HG03469 (cell line): ENCODE results near the gene CBX1.

ENCODE experiments used
- ATAC-seq: cut with Tn5 transposase; IDR thresholded peaks from one replicate; pipeline ENCODE4 v1.9.1; 2021; ENCODE audit warnings: mild to moderate bottlenecking, moderate library complexity, moderate number of reproducible peaks; ENCODE audit not compliant: unreplicated experiment

CBX1 gene

DNA sequence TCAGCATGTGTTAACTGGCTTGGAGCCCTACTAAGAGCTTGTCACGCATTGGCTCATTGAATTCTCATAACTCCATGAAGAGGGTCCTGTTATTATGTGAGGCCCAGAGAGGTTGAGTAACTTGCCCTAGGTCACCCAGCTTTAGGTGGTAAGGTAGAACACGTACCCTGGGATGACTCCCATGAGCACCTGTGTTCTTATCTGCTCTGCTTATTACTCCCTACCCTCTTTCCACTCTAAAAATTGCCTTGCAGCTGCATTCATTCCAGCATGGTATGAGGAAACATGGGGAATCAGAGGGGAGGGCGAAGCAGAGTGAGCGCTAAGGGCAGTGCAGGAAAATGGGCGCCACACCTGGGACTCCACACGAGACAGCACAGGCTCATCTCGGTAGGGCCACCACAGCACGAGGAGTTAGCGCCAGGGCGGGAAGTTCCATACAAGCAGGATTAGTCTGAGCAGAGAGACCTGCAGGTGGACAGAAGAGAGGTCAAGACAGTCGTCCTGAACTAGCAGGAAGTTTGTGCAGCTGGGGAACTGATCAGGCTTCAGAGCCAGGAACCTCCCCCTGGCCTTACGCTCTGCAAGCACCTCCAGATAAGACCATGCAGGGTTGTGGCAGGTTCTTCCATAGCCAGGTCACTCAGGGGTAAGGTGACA is 73.8 kb downstream of the CBX1 start:
- no peak for ATAC-seq

DNA sequence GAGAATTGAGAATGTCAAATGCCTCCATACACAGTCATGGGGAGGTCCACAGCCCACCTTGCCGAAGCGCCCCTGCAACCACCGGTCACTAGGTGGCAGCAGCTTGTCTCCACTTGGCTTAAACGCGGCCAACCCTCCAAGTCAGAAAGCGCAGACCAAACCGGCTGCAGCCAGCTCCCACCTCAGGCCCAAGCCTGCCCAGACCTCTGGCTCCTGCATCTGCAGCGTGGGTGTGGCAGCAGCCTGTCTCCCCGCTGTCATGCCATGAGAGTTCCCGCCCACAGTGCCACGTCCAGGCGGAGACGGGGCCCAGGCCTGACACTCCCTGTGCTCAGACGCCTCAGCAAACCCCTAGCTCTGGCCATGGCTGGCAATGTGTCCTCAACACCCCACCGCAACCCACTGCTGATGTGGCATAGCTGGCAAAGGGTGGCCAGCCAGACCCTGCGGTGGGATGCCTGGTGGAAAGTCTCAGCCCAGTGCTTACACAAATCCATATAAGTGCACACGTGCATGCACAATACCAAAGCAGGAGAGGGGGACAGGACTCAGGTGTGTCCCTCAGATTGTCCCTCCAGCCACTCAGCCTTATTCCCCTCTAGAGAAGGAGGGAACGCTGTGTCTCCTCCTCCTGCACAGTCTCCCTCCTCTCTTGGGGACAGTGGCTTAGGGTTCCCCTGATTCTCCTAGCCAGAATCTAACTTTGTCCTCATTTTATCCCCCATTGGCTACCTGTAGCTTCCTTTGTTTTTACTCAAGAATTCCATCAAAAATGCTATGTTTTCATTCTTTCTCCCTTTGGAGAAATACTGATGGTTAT is 74.6 kb downstream of the CBX1 start:
- ATAC-seq: no peak

DNA sequence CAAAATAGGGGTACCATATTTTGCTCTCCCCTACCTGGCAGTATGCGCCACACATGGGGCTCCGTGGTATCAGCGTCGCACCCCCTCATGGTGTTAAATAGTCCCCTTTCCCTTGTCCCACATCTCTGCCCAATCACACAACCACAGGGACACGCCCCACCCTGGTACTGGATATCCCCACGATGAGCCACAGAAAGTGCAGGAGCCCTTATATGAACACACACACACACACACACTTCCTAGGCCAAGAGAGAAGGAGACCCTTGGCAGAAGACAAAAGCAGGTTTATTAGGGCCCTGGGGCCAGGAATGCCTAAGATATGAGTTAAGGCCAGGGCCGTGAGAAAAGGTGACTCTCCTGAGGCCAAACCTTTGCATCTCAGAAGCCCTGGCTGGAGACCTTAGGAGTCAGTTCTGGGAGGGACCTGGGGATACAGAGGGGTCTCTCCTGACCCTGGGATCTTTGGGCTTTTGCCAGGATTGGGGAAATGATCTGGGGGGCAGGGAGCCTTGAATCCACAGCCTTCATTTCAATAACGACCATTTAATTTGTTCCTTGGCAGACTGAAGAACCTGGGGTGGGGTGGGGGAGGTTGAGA is 75.3 kb downstream of the CBX1 start:
- ATAC-seq: no peak

DNA sequence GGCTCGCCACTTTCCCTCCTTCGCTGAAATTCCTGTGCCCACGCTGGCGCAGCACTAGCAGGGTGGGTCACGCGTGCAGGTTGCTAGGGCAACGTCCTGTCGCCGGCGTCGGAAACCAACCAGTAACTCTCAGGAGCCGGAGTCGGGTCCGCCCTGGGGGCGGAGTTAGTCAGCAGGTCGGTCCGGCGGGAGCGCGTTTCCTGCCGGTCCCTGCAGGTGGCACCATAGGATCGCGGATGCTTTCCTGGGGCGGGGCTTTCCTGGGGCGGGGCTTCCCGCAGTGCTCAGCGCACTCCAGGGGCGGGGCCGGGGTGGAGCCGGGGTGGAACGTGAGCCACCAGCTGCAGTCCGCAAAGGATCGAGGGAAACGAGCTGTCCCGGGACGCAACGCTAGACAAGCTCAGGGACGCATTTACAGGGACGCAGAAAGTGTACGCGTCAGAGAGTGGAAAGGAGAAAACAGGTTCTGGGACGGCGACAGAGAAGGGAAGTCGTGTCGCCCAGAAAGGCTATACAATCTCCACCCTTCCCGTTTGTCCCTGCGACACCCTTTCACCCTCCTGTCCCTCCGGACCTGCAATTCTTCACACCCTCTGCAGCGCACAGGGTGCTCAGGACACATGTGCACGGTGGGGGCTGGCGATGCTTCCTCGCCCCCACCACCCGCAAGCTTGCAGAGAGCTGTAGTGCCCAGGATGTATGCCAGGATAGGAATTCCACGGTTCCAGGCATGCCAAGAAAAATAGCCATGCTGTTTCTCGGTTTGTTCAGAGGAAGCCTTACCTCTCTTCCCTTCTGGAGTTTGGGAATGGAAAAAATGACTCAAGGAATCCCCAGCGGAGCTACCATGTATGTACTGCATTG is 76.0 kb downstream of the CBX1 start:
- ATAC-seq: peak; percentile 52

- no peak for ATAC-seq
Measured at GRCh38 chr17:48024149-48025039, 76.9 kb downstream of the CBX1 start.

DNA sequence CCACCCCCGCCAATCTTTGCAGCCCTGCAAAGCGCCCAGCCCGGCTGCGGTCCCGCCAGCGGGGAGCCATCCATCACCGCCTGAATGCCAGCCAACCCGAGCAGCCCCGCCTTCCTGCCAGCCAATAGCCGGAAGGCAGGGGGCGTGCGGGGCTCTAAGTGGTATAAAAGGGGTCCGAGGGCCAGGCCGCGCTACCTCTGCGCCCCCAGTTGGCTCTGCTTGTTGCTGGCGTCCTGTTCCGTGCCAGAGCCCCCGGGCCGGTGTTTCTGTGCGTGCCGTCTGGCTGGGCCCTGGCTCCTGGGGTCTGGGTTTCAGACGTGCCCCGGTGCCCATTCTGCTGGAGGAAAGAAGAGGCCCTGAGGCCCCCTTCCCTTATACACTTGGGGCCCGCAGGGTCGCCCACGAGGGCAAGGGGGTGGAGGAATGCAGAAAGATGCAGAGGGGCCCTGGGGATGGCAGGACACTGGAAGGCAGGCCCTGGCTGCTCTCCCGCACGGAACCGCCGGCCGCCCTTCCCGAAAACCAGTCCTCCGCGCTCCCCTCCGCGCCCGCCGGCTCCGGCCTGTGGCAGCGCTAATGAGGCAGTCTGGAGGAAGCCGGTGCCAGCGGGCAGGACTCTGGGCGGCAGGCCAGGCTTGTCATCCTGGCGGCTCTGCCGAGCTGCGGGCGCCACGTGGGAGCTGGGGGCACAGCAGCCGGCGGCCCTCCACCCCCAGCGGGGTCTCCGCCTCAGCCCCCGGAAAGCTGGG is 77.7 kb downstream of the CBX1 start:
- no peak for ATAC-seq

DNA sequence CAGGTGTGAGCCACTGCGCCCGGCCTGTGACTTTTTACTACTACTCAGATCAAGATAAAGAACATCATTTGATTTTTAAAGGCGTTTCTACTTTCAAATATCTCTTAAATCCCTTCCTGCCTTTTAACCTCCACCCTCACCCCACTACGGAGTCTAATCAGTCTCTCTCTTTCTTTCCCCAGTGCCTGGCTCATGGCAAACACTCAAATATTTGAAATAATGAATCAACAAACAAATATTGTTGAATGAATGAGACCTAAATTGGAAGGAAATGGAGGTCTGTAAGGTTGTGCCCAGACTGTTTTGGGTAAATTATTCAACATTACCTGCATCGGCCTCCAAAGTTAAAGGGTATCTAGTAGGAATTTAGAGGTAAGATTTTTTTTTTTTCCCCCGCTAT is 78.4 kb downstream of the CBX1 start:
- ATAC-seq: no peak

GRCh38 chr17:48021934-48022333 is 79.3 kb downstream of the CBX1 start:
- no peak for ATAC-seq
